Psoas muscle (tissue), 8 donors: ENCODE measurements around the gene PVALB. TPM values are rescaled to one million over a fixed set of nuclear protein-coding genes. Genes with fewer than 3 reads are reported as not detected.

ENCODE experiments used
- ATAC-seq, 4 donors: fragments of 200-7000 bp; cut with Tn5 transposase; one replicate each; pipeline ENCODE4 v1.9.1; 2020; ENCODE audit warnings: moderate library complexity in 3 of 4, mild to moderate bottlenecking in 2 of 4
- DNase-seq, 2 donors: peaks; one replicate each; pipeline ENCODE4 v3.0.0-alpha.2; 2020
- H3K27ac ChIP-seq: fragments of 200-600 bp; one replicate; pipeline ENCODE4 v1.8.0; 2022
- H3K27me3 ChIP-seq, 3 donors: fragments of 200-600 bp in 1 of 3; one replicate each; pipeline versions ENCODE4 v1.6.1 to v1.8.0; 2013 to 2022; ENCODE audit warnings: low read length in 2 of 3, mild to moderate bottlenecking in 2 of 3, moderate library complexity in 1 of 3; ENCODE audit not compliant: insufficient read depth in 3 of 3
- H3K36me3 ChIP-seq, 2 donors: fragments of 200-600 bp in 1 of 2; one replicate each; pipeline versions ENCODE4 v1.6.1 to v1.8.0; 2013 to 2022; ENCODE audit warnings: low read depth in 1 of 2, mild to moderate bottlenecking in 1 of 2, moderate library complexity in 1 of 2; ENCODE audit not compliant: insufficient read depth in 1 of 2
- H3K4me1 ChIP-seq: fragments of 200-600 bp; one replicate; pipeline ENCODE4 v1.8.0; 2022
- H3K4me3 ChIP-seq: fragments of 200-600 bp; one replicate; pipeline ENCODE4 v1.8.0; 2022; ENCODE audit warnings: mild to moderate bottlenecking
- H3K9me3 ChIP-seq: fragments of 200-600 bp; one replicate; pipeline ENCODE4 v1.8.0; 2022
- WGBS, 3 donors: extraction: QIAGEN DNeasy Blood & Tissue Kit; methylation state at CpG; one replicate each; pipeline versions ENCODE4 v1.1.6 to v1.1.7; 2013; 5-methylcytosine and 5-hydroxymethylcytosine counted together
- intact Hi-C, 2 donors: fragments of 100-400 bp; cut with DNase I; formaldehyde crosslinking; loops; one replicate each; pipeline versions ENCODE4 v1.11.0 to v1.14.2; 2022
- polyA plus RNA-seq, 3 donors: library from polyadenylated mRNA; stranded (reverse); fragments of 200-250 nt; gene quantifications; one replicate each; pipeline ENCODE4 v1.2.3, GENCODE V29; 2013
- total RNA-seq, 4 donors: library from RNA; stranded (reverse); fragmentation: NEBNext Ultra II Directional in 2 of 4; extraction: Animal tissue kit (Norgen Biotek cat#: 25700) in 2 of 4; gene quantifications; one replicate each; pipeline versions ENCODE4 v1.2.1 to v1.2.4, GENCODE V29; 2021 to 2023
- TF ChIP-seq, protein P1 (sequence below): fragments of 200-600 bp; IDR thresholded peaks from one replicate; pipeline ENCODE4 v1.8.0; 2022; ENCODE audit warnings: antibody characterized with exemption
- donor health status: healthy with polysubstance abuse.
- donor health status: DM: no; HTN: no; CAD: no; lungs with moderate emphysema.
- donor health status: Bipolar disorder and iron deficiency.
- donor health status: healthy.
- donor health status: DM: yes; HTN: yes; CAD: no.
- donor health status: DM: no; HTN: no; CAD: no.
- donor health status: DM: no; HTN: no; CAD: no.
- donor health status: DM: yes; HTN: yes; CAD: no.

The PVALB gene
- total and polyA plus RNA-seq, 7 donors: 0.22 to 1.4 (median 1.1) TPM; not detected in 3

DNA sequence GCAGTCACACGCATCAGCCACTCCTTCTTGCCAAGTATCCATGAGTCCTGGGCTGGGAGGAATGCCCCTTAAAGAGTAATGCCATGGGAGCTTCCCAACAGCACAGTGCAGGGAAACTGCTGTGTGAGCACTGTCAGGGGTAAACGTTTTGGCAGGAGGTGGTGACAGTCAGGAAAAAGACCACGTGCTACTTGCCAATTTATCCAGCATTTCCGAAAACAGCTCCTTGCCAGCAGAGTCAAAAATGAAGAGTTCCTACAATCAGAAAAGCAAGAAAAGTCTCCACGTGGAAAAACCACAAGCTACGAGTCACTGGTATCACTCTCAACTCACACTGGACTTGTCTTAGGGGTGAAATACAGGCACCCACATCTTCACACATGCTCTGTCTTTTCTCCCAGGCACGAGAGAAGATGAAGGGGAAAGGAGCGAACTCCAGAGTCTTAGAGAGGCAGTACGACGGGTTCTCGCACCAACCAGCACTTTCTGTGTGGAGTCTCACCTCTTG lies 50.8 kb downstream of the PVALB start:
- 78 to 87% (median 78%) methylated on average over 11 of the region's 11 CpGs for WGBS, 3 donors
- no peaks in the 10 kb centered on the region for H3K9me3 ChIP-seq
- intact Hi-C loops: loop anchor here in 1 of 2 donors (5.0 kb wide), 1 partner anchor 214 kb away; no protein-coding TSS in a partner anchor
- peaks cover 0 to 37% of the 10 kb centered on the region in 2 donors for H3K36me3 ChIP-seq
- H3K4me3 ChIP-seq: no peak overlapping the region
- DNase-seq (no peak), ATAC-seq (no peak)
- H3K27me3 ChIP-seq: no peaks in the 10 kb centered on the region
- no peaks in the 10 kb centered on the region for H3K4me1 ChIP-seq
- TF ChIP-seq, protein P1, sequence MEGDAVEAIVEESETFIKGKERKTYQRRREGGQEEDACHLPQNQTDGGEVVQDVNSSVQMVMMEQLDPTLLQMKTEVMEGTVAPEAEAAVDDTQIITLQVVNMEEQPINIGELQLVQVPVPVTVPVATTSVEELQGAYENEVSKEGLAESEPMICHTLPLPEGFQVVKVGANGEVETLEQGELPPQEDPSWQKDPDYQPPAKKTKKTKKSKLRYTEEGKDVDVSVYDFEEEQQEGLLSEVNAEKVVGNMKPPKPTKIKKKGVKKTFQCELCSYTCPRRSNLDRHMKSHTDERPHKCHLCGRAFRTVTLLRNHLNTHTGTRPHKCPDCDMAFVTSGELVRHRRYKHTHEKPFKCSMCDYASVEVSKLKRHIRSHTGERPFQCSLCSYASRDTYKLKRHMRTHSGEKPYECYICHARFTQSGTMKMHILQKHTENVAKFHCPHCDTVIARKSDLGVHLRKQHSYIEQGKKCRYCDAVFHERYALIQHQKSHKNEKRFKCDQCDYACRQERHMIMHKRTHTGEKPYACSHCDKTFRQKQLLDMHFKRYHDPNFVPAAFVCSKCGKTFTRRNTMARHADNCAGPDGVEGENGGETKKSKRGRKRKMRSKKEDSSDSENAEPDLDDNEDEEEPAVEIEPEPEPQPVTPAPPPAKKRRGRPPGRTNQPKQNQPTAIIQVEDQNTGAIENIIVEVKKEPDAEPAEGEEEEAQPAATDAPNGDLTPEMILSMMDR: no peak
- H3K27ac ChIP-seq: no peak overlapping the region

DNA sequence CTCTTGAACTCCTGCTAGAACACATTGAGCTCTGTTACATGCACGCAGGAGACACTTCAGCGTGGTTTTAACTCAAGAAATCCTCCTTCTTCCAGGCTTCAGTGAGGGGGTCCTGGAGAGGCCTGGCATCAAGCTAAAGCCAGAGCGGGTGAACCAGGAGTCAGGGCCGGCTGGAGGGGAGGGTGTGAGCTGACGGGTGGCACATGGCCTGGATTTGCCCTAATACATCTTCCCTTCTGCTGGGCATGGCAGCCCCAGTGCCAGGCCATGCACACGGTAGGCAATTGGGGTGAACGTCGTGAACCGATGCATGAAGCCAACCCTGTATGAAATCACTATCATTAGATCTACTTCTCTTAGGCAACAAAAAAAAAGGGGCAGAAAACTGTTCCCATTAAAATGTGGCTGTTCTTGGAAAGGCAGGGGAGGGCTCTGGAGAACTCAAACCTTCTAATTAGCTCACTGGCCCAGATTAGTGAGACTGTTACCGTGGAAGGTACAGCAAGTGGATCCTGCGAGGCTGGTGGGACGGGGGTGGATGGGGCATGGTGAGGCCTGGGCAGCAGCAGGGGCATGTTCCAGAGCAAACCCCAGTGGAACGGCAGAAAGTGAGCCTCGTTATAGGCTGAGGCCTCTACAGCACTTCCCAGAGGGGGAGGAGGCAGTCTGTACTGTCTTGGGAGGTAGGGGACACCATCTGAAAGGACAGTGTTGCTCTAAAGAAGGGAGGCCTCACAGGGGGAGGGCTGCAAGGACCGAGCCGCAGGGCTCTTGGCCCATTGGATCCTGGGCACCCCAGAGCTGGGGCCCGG lies 51.5 kb downstream of the PVALB start:
- Histone ChIP-seq H3K27ac (no peak overlapping the region), H3K36me3 (peaks cover 0 to 37% of the 10 kb centered on the region in 2 donors), H3K4me1 (no peaks in the 10 kb centered on the region), H3K27me3 (no peaks in the 10 kb centered on the region), H3K4me3 (no peak overlapping the region), H3K9me3 (no peaks in the 10 kb centered on the region)
- TF ChIP-seq, protein P1: no peak
- DNase-seq (no peak), ATAC-seq (no peak)
- 87 to 90% (median 89%) methylated on average over 17 of the region's 17 CpGs for WGBS, 3 donors
- intact Hi-C loops: loop anchor here in 1 of 2 donors (5.0 kb wide), 1 partner anchor 213 kb away; no protein-coding TSS in a partner anchor

DNA sequence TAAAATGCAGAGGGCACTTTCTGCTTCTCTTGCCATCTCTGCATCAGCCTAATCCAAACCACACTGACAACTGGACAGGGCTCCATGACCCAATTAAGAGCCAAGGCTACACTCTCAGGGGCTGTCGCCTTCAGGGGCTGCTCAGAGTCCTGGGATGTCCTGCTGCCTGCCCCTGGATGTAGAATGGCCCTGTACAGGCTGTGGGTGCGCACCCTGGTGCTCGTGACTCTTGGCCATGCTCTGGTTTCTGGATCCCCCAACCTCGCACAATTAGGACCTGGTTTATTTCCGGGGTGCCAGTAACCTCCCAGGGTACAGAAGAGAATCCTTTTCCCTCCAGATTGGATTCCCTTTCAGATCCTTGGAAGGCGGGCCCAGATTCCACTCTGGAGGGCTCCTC lies 52.2 kb downstream of the PVALB start:
- Histone ChIP-seq H3K4me1 (no peaks in the 10 kb centered on the region), H3K36me3 (peaks cover 0 to 37% of the 10 kb centered on the region in 2 donors), H3K4me3 (no peak overlapping the region), H3K27ac (no peak overlapping the region), H3K27me3 (no peaks in the 10 kb centered on the region), H3K9me3 (no peaks in the 10 kb centered on the region)
- DNase-seq: no peak
- WGBS, 3 donors: 95 to 96% (median 95%) methylated on average over 6 of the region's 6 CpGs
- intact Hi-C loops: loop anchor here in 1 of 2 donors (5.0 kb wide), 1 partner anchor 212 kb away; no protein-coding TSS in a partner anchor
- TF ChIP-seq, protein P1: no peak
- ATAC-seq: no peak

DNA sequence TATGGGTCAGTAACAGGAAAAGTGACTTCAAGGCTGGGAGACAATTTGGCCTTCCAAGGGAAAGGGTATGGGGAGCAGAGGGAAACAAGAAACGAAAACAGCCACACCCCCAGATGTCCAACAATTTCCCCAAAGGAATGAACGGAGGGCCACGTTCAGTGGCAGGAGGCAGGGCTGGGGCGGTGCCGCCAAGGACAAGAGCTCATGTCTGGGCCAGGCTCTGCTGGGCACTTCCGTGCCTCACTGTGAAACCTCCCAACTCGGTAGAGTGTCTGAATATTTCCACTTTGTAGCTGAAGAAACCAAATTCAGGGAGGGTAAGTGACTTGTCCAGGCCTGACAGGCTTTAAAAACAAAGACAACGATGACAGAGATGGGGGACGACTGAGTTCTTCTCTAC lies 52.8 kb downstream of the PVALB start:
- DNase-seq (no peak), ATAC-seq (no peak)
- 85 to 90% (median 89%) methylated on average over 9 of the region's 9 CpGs for WGBS, 3 donors
- intact Hi-C loops: no loop called here
- TF ChIP-seq, protein P1: no peak
- Histone ChIP-seq H3K27ac (no peak overlapping the region), H3K4me1 (no peaks in the 10 kb centered on the region), H3K27me3 (no peaks in the 10 kb centered on the region), H3K4me3 (no peak overlapping the region), H3K9me3 (no peaks in the 10 kb centered on the region), H3K36me3 (peaks cover 0 to 37% of the 10 kb centered on the region in 2 donors)
